Stomach (tissue), 4 donors: Measurements from ENCODE around the gene ENO2.

Source experiments
- CTCF ChIP-seq, 7 experiments: fragments of 450-650 bp in 4 of 7; fragments of 200-600 bp in 3 of 7; sonication (generic) in 3 of 7; IDR thresholded peaks; one replicate each; pipeline ENCODE4 v1.5.1; 2016 to 2019; ENCODE audit warnings: antibody characterized with exemption in 7 of 7, control low read depth in 2 of 7, mild to moderate bottlenecking in 1 of 7
- POLR2A ChIP-seq, 4 donors: fragments of 450-650 bp; IDR thresholded peaks; one replicate each; pipeline ENCODE4 v1.6.1; 2016; ENCODE audit warnings: antibody characterized with exemption in 4 of 4, control low read depth in 2 of 4, mild to moderate bottlenecking in 1 of 4, moderate library complexity in 1 of 4

GRCh38 chr12:6963016-6963731 lies 48.8 kb downstream of the ENO2 start:
- TF ChIP-seq POLR2A (IDR thresholded peaks at IDR 0.05) (peak in 3 of 4 donors; percentile 52 to 99 (median 93)), CTCF (IDR thresholded peaks at IDR 0.05) (peak in 3 of 7 experiments; percentile 12 to 39 (median 25))
